OCI-LY7 (cell line): ENCODE results near the gene CYP2A7.
"Not testable (repeated sequence)": the region's sequence is repeated elsewhere in the genome, so short reads cannot be mapped to it uniquely, and the experiment has no call there.

Source experiments
- EZH2phosphoT487 ChIP-seq: fragments of 200-600 bp; sonication (generic); IDR thresholded peaks from 2 replicates; pipeline ENCODE4 v1.6.1; 2018; ENCODE audit warnings: low read depth, borderline replicate concordance, mild to moderate bottlenecking, mixed run types, antibody characterized with exemption, low read length, moderate library complexity, mixed read lengths
- TF ChIP-seq, protein P1 (sequence below): fragments of 200-600 bp; sonication (generic); conservative IDR thresholded peaks from 2 replicates; pipeline ENCODE4 v1.5.1; 2014; ENCODE audit warnings: mild to moderate bottlenecking, antibody characterized with exemption, low read length, moderate library complexity, mixed read lengths

DNA sequence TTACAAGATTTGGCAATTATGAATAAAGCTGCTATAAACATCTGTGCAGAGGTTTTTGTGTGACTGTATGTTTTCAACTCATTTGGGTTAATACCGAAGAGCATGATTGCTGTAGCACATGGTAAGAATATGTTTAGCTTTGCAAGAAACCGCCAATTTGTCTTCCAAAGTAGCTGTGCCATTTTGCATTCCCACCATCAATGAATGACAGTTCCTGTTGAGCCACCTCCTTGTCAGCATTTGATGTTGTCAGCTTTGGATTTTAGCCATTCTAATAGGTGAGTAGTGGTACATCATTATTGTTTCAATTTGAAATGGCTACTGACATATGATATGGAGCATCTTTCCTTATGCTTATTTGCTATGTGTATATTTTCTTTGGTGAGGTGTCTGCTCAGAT is 8.2 kb downstream of the CYP2A7 start:
- TF ChIP-seq, protein P1, sequence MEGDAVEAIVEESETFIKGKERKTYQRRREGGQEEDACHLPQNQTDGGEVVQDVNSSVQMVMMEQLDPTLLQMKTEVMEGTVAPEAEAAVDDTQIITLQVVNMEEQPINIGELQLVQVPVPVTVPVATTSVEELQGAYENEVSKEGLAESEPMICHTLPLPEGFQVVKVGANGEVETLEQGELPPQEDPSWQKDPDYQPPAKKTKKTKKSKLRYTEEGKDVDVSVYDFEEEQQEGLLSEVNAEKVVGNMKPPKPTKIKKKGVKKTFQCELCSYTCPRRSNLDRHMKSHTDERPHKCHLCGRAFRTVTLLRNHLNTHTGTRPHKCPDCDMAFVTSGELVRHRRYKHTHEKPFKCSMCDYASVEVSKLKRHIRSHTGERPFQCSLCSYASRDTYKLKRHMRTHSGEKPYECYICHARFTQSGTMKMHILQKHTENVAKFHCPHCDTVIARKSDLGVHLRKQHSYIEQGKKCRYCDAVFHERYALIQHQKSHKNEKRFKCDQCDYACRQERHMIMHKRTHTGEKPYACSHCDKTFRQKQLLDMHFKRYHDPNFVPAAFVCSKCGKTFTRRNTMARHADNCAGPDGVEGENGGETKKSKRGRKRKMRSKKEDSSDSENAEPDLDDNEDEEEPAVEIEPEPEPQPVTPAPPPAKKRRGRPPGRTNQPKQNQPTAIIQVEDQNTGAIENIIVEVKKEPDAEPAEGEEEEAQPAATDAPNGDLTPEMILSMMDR = not testable (repeated sequence)
- not testable (repeated sequence) for TF ChIP-seq EZH2phosphoT487
